ENCODE results near the gene PGP. TPM values are rescaled to one million over a fixed set of nuclear protein-coding genes. Genes with fewer than 3 reads are reported as not detected.

PGP gene
- total and polyA plus RNA-seq, 10 of the 15 experiments (the other 5 are each of a cell fraction or from before 2014, with no cell fraction given): 0.42 to 28.0 (median 12.1) TPM

- TF ChIP-seq ELK1 (IDR thresholded peaks at IDR 0.05; ENCODE audit: low read depth, low read length): no peak
These were observed 28.6 kb downstream of the PGP start (continued) for GRCh38 chr16:2186064-2186463.

GRCh38 chr16:2184962-2185361 is 29.7 kb downstream of the PGP start:
- Histone ChIP-seq H3K27me3 (replicated peaks in 1 of 2; ENCODE audit: control insufficient read depth in 2 of 2, insufficient read depth in 2 of 2, low read length in 1 of 2) (no peaks in the 10 kb centered on the region; a peak in 1 of 4 replicates), H3K4me1 (ENCODE audit: control insufficient read depth, insufficient read depth, low read length) (no peaks in the 10 kb centered on the region), H2AFZ (ENCODE audit: control insufficient read depth, low read depth, low read length) (no peak overlapping the region), H3K4me3 (no peak overlapping the region), H3K27ac (ENCODE audit: control insufficient read depth, insufficient read depth) (no peak overlapping the region), H3K4me2 (ENCODE audit: control insufficient read depth, insufficient read depth) (no peak overlapping the region), H3K36me3 (ENCODE audit: control insufficient read depth in 2 of 2, insufficient read depth in 2 of 2, low read length in 1 of 2) (no peaks in the 10 kb centered on the region), H4K20me1 (ENCODE audit: control insufficient read depth, insufficient read depth) (no peaks in the 10 kb centered on the region), H3K9ac (ENCODE audit: control insufficient read depth, insufficient read depth, low read length) (no peak overlapping the region), H3K79me2 (ENCODE audit: control insufficient read depth, insufficient read depth, low read length) (no peaks in the 10 kb centered on the region), H3K9me3 (replicated peaks; ENCODE audit: control insufficient read depth, insufficient read depth, low read length) (no peaks in the 10 kb centered on the region)
- intact Hi-C loops (cut with micrococcal nuclease; ENCODE audit: unreplicated experiment): no loop called here
- RAD21 ChIA-PET (ENCODE audit: unreplicated experiment): no interaction called here
- DNase-seq (ENCODE audit: low read depth, low spot score) (no peak), FAIRE-seq (no peak), ATAC-seq (no peak)
- POLR2A ChIA-PET: no interaction called here
- 81% methylated on average over 15 of the region's 20 CpGs for WGBS (ENCODE audit: insufficient coverage, insufficient replicate concordance, low lambda C conversion rate, missing lambda C conversion rate)
- no peak for TF ChIP-seq POLR2AphosphoS5 (IDR thresholded peaks at IDR 0.05; ENCODE audit: low read length)
- no peak for TF ChIP-seq TCF3 (IDR thresholded peaks at IDR 0.05; ENCODE audit: borderline replicate concordance, insufficient read depth, low read depth, low read length)
- TF ChIP-seq PBX3 (IDR thresholded peaks at IDR 0.05; ENCODE audit: insufficient replicate concordance, low read depth, low read length): no peak
- no TSS peak for BruUV-seq (replicated peaks)
- in situ Hi-C loops (cut with MboI): no loop called here
- CTCF ChIA-PET: no interaction called here
- SMC1A ChIA-PET (ENCODE audit: uncharacterized antibody, unreplicated experiment): no interaction called here
